Measurements from ENCODE around the gene SF3B2. TPM values are rescaled to one million over a fixed set of nuclear protein-coding genes. Genes with fewer than 3 reads are reported as not detected.
A peak's percentile ranks its signal among the peaks of the same experiment; 100 is the strongest.

The SF3B2 gene
- total and polyA plus RNA-seq, 8 donors = 64.4 to 118 (median 83.3) TPM

DNA sequence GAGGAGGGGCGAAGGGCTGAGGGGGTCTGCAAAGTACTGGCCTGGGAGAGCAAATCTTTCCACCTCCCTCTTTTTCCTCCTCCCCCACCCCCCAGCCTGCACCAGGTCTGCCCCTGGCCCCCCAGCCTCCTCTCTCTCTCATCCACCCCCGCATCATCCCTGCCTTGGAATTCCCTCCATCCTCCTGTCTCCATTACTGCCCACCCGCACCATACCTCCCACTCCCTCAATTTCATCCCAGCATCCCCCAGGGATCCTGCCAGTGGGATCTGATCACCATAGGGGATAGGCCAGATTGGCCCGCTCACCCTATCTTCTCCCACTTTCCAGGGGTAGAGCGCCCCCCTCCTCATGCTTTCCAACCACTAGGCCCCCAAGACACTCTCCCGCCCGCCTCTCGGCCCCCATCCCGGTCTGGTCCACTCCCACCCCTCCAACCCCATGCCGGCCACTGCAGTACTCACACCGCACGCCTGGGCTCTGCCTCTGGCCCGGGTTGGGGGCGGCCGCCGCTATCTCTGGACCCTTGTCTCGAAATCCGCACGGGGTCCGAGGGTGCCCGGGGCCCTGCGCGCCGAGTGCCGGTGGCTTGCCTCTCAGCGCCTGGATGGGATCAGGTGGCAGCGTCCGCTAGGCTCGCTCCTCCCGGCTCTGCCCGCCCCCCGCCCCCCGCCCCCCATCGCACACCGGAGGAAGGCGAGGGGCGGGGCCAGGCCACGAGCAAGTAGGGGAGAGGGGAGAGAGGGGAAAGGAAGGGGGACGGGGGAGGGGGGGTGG lies 3.4 kb upstream of the SF3B2 start, which contains the start of gene GAL3ST3:
Gene GAL3ST3 (minus strand): TSS at position 615 of the 777 bp plus-strand sequence. CDS start 3,746 bp downstream, outside the sequence.
- H3K27me3 ChIP-seq = no peaks in the 10 kb centered on the region
- FAIRE-seq = no peak
- intact Hi-C loops (cut with DNase I) = no loop called here
- 18 to 22% methylated on average over 24 to 39 of the region's 39 CpGs for WGBS, 2 donors
- DNase-seq = peak in 1 of 6 donors; percentile 77
- H3K27ac ChIP-seq = peak within 1 kb of the TSS in 1 of 4 donors; percentile 16
- peaks cover 5 to 15% (median 5%) of the 10 kb centered on the region in 3 donors for H3K4me1 ChIP-seq
- H3K36me3 ChIP-seq = no peaks in the 10 kb centered on the region
- ATAC-seq = no peak
- no peak within 1 kb of the TSS for H3K4me3 ChIP-seq
- TF ChIP-seq, protein P1, sequence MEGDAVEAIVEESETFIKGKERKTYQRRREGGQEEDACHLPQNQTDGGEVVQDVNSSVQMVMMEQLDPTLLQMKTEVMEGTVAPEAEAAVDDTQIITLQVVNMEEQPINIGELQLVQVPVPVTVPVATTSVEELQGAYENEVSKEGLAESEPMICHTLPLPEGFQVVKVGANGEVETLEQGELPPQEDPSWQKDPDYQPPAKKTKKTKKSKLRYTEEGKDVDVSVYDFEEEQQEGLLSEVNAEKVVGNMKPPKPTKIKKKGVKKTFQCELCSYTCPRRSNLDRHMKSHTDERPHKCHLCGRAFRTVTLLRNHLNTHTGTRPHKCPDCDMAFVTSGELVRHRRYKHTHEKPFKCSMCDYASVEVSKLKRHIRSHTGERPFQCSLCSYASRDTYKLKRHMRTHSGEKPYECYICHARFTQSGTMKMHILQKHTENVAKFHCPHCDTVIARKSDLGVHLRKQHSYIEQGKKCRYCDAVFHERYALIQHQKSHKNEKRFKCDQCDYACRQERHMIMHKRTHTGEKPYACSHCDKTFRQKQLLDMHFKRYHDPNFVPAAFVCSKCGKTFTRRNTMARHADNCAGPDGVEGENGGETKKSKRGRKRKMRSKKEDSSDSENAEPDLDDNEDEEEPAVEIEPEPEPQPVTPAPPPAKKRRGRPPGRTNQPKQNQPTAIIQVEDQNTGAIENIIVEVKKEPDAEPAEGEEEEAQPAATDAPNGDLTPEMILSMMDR (IDR thresholded peaks at IDR 0.05) = no peak
- no peaks in the 10 kb centered on the region for H3K9me3 ChIP-seq

DNA sequence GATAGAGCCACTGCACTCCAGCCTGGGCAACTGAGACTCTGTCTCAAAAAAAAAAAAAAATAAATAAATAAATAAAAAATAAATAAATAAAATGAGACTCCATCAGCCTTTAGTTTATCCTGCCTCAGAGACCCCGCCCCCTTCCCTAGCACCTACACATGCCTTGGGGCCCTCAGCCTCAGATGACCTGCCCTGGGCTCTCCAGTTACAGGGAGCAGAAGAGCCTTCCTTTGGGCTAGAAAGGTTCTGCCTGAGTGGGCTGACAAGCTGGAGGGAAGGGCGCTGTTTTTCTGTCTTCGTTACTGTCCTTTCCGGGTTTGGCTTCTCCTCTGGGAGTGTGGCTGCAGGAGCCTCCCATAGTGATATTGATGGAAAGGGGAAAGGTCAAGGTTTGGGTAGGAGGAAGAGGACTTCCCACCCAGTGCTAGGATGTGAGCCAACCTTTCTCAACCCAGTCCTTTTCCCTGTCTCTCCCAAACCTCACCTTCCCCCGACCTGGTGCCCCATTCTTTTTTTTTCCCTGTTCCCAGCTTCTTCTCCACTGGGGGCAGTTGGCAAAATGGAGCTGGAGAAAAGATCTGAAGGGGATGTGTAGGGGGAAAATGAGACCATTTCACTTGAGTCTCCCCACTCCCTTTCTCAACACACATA lies 1.5 kb upstream of the SF3B2 start:
- TF ChIP-seq, protein P1 (IDR thresholded peaks at IDR 0.05) = no peak
- 77 to 80% methylated on average over 5 of the region's 5 CpGs for WGBS, 2 donors
- Histone ChIP-seq H3K27ac (peak overlapping the region in 2 of 4 donors; percentile 91 to 93), H3K4me3 (no peak overlapping the region), H3K36me3 (peaks cover 0 to 7% (median 6%) of the 10 kb centered on the region in 3 donors), H3K4me1 (peaks cover 5 to 16% (median 5%) of the 10 kb centered on the region in 3 donors), H3K27me3 (no peaks in the 10 kb centered on the region), H3K9me3 (no peaks in the 10 kb centered on the region)
- ATAC-seq (no peak), FAIRE-seq (no peak), DNase-seq (no peak)
- intact Hi-C loops (cut with DNase I) = no loop called here

DNA sequence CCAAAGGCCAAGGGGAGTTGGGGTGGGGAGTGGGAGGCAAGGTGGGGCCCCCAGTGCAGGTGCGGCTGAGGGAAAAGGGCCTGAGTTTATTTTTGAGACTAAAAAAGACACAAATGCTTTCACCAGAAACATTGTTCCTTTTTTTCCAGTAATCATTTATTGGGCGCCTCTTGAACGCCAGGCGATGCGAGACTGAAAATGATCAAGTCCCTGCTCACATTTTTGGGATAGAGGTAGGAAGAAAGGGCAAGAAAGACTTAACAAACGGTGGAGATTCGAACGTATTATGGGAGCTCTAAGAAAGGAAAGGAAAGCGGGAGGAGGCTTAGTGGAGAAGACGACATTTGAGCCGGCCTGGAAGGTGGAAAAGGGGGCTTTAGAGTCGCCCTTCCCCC lies 796 bp upstream of the SF3B2 start:
- TF ChIP-seq, protein P1 (IDR thresholded peaks at IDR 0.05) = no peak
- intact Hi-C loops (cut with DNase I) = no loop called here
- DNase-seq (no peak), ATAC-seq (no peak), FAIRE-seq (no peak)
- H3K27ac ChIP-seq = peak overlapping the region; percentile 72 to 93 (median 90)
- no peaks in the 10 kb centered on the region for H3K9me3 ChIP-seq
- H3K4me3 ChIP-seq = peak overlapping the region; percentile 20 to 95 (median 60)
- H3K36me3 ChIP-seq = peaks cover 0 to 11% (median 11%) of the 10 kb centered on the region in 3 donors
- WGBS, 2 donors = 28 to 32% methylated on average over 12 of the region's 12 CpGs
- no peaks in the 10 kb centered on the region for H3K27me3 ChIP-seq
- H3K4me1 ChIP-seq = peaks cover 5 to 16% (median 5%) of the 10 kb centered on the region in 3 donors

DNA sequence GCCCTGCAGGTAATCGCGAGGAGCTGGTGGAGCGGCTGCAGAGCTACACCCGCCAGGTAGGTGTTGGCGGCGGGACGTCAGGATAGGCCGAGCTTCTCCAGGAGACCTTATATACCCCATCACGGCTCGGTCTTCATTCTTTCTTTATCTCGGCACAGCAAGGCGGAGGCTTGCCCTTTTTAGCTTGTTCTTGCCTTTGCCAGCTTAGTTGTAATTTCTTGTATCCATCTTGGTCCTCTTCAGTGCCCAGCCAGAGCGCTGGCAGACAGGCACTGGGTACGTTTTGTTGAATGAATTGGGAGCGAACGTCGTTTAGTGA lies 459 bp downstream of the SF3B2 start:
- peaks cover 2 to 23% (median 23%) of the 10 kb centered on the region in 3 donors for H3K36me3 ChIP-seq
- FAIRE-seq (no peak), DNase-seq (no peak), ATAC-seq (no peak)
- H3K4me1 ChIP-seq = peaks cover 5 to 16% (median 5%) of the 10 kb centered on the region in 3 donors
- TF ChIP-seq, protein P1 (IDR thresholded peaks at IDR 0.05) = no peak
- peak overlapping the region; percentile 53 to 93 (median 90) for H3K27ac ChIP-seq
- intact Hi-C loops (cut with DNase I) = no loop called here
- no peaks in the 10 kb centered on the region for H3K27me3 ChIP-seq
- H3K9me3 ChIP-seq = no peaks in the 10 kb centered on the region
- WGBS, 2 donors = 1% methylated on average over 16 to 17 of the region's 17 CpGs
- peak overlapping the region; percentile 82 to 95 (median 88) for H3K4me3 ChIP-seq
